Activated CD8-positive, alpha-beta memory T cell treated with anti-CD3 and anti-CD28 coated beads, Interleukin-2, amount 10 ng/mL, durations not matched to agents 7 days and 5 days (primary cell): Measurements from ENCODE around the gene STK16. TPM values are rescaled to one million over a fixed set of nuclear protein-coding genes. Genes with fewer than 3 reads are reported as not detected.

Source experiments
- ATAC-seq: fragments of 150-1000 bp; cut with Tn5 transposase; one replicate; pipeline ENCODE4 v1.10.0; 2021; ENCODE audit warnings: moderate library complexity
- CTCF ChIA-PET: fragments of 350-600 bp; sonication (Branson Sonifier 250); formaldehyde crosslinking; loops from one replicate; lab custom pipeline; 2021; ENCODE audit warnings: antibody characterized with exemption; lab: Charles Lee
- DNase-seq: peaks from one replicate; pipeline ENCODE4 v3.0.0-alpha.2; 2020
- H3K27ac Mint-ChIP-seq: one replicate; pipeline ENCODE4 v1.8.0; 2021; ENCODE audit warnings: mild to moderate bottlenecking, mixed read lengths
- H3K27me3 Mint-ChIP-seq: one replicate; pipeline ENCODE4 v1.8.0; 2021; ENCODE audit warnings: mixed read lengths
- H3K36me3 Mint-ChIP-seq: one replicate; pipeline ENCODE4 v1.8.0; 2021; ENCODE audit warnings: mild to moderate bottlenecking, mixed read lengths
- H3K4me1 Mint-ChIP-seq: one replicate; pipeline ENCODE4 v1.8.0; 2021; ENCODE audit warnings: mixed read lengths
- H3K4me3 Mint-ChIP-seq: one replicate; pipeline ENCODE4 v1.8.0; 2021; ENCODE audit warnings: mild to moderate bottlenecking, moderate library complexity, mixed read lengths
- H3K9me3 Mint-ChIP-seq: one replicate; pipeline ENCODE4 v1.8.0; 2022; ENCODE audit warnings: low read depth, mixed read lengths
- total RNA-seq, 2 experiments: library from RNA; stranded (reverse); gene quantifications; one replicate each; pipeline ENCODE4 v1.2.3, GENCODE V29; 2021

Gene STK16
- total RNA-seq, 2 experiments from 2014 or later = 37.3 to 41.7 TPM

GRCh38 chr2:219290381-219291171 is 45.3 kb downstream of the STK16 start:
- H3K9me3 Mint-ChIP-seq = no peaks in the 10 kb centered on the region
- no peaks in the 10 kb centered on the region for H3K36me3 Mint-ChIP-seq
- peaks cover 11% of the 10 kb centered on the region for H3K4me1 Mint-ChIP-seq
- H3K27ac Mint-ChIP-seq = no peak overlapping the region
- no peak for DNase-seq
- CTCF ChIA-PET = interaction anchor here (1.5 to 8.5 kb wide), 4 partner anchors 9 to 134 kb away, joined by 3 to 260 read pairs (median 78); partner anchors contain the start of genes DNAJB2 and NHEJ1
- no peak overlapping the region for H3K4me3 Mint-ChIP-seq
- no peak for ATAC-seq
- H3K27me3 Mint-ChIP-seq = peaks cover 3% of the 10 kb centered on the region

- Mint-ChIP-seq H3K27ac (no peak overlapping the region), H3K36me3 (no peaks in the 10 kb centered on the region), H3K4me1 (peaks cover 12% of the 10 kb centered on the region), H3K9me3 (no peaks in the 10 kb centered on the region), H3K27me3 (peaks cover 8% of the 10 kb centered on the region), H3K4me3 (no peak overlapping the region)
- ATAC-seq = no peak
- CTCF ChIA-PET = interaction anchor here (1.2 to 8.5 kb wide), 7 partner anchors 9 to 135 kb away, joined by 3 to 260 read pairs (median 4); partner anchors contain the start of genes ABCB6, DNAJB2 and NHEJ1
- DNase-seq = no peak
Measured at GRCh38 chr2:219291394-219291793, 46.1 kb downstream of the STK16 start.

GRCh38 chr2:219291910-219292490 is 46.7 kb downstream of the STK16 start:
- Mint-ChIP-seq H3K27me3 (peaks cover 8% of the 10 kb centered on the region), H3K36me3 (no peaks in the 10 kb centered on the region), H3K4me1 (peaks cover 12% of the 10 kb centered on the region), H3K27ac (no peak overlapping the region), H3K4me3 (no peak overlapping the region), H3K9me3 (no peaks in the 10 kb centered on the region)
- DNase-seq = no peak
- no peak for ATAC-seq
- CTCF ChIA-PET = interaction anchor here (1.1 to 8.5 kb wide), 9 partner anchors 8 to 173 kb away, joined by 3 to 260 read pairs (median 4); partner anchors contain the start of genes ABCB6, DNAJB2 and NHEJ1

GRCh38 chr2:219292616-219293015 is 47.3 kb downstream of the STK16 start:
- DNase-seq (no peak), ATAC-seq (no peak)
- Mint-ChIP-seq H3K4me1 (peaks cover 12% of the 10 kb centered on the region), H3K4me3 (no peak overlapping the region), H3K9me3 (no peaks in the 10 kb centered on the region), H3K36me3 (no peaks in the 10 kb centered on the region), H3K27me3 (peaks cover 8% of the 10 kb centered on the region), H3K27ac (no peak overlapping the region)
- CTCF ChIA-PET = interaction anchor here (1.1 to 8.5 kb wide), 11 partner anchors 7 to 173 kb away, joined by 3 to 260 read pairs (median 4); partner anchors contain the start of genes ABCB6, CNPPD1, DNAJB2 and NHEJ1

- Mint-ChIP-seq H3K27ac (no peak overlapping the region), H3K36me3 (no peaks in the 10 kb centered on the region), H3K4me3 (peak overlapping the region; percentile 70), H3K9me3 (no peaks in the 10 kb centered on the region), H3K4me1 (peaks cover 10% of the 10 kb centered on the region), H3K27me3 (peaks cover 11% of the 10 kb centered on the region)
- ATAC-seq = no peak
- CTCF ChIA-PET = interaction anchor here (0.7 to 8.5 kb wide), 15 partner anchors 14 to 406 kb away, joined by 3 to 260 read pairs (median 4); partner anchors contain the start of genes ANKZF1, ATG9A, CNPPD1 and DNAJB2
- DNase-seq = no peak
Measured at GRCh38 chr2:219293736-219294231, 48.5 kb downstream of the STK16 start.

GRCh38 chr2:219294356-219295351 is 49.4 kb downstream of the STK16 start:
- Mint-ChIP-seq H3K36me3 (no peaks in the 10 kb centered on the region), H3K9me3 (no peaks in the 10 kb centered on the region), H3K27ac (peak overlapping the region; percentile 63), H3K4me3 (peak overlapping the region; percentile 70), H3K4me1 (peaks cover 15% of the 10 kb centered on the region), H3K27me3 (peaks cover 17% of the 10 kb centered on the region)
- DNase-seq = peak; percentile 91
- CTCF ChIA-PET = interaction anchor here (0.6 to 8.5 kb wide), 76 partner anchors 8 to 1226 kb away, joined by 3 to 260 read pairs (median 5); partner anchors contain the start of genes ABCB6, ANKZF1, ATG9A and CFAP65
- peak; percentile 87 for ATAC-seq

GRCh38 chr2:219296142-219296541 is 50.9 kb downstream of the STK16 start:
- Mint-ChIP-seq H3K9me3 (no peaks in the 10 kb centered on the region), H3K27ac (no peak overlapping the region), H3K36me3 (no peaks in the 10 kb centered on the region), H3K4me1 (peaks cover 15% of the 10 kb centered on the region), H3K4me3 (no peak overlapping the region), H3K27me3 (peaks cover 31% of the 10 kb centered on the region)
- DNase-seq (peak; percentile 39), ATAC-seq (no peak)
- CTCF ChIA-PET = interaction anchor here (1.5 to 8.5 kb wide), 22 partner anchors 12 to 241 kb away, joined by 4 to 260 read pairs (median 14); partner anchors contain the start of genes ABCB6, CNPPD1, DNAJB2 and GLB1L

- ATAC-seq (no peak), DNase-seq (peak; percentile 39)
- no peak overlapping the region for H3K27ac Mint-ChIP-seq
- H3K4me1 Mint-ChIP-seq = peaks cover 15% of the 10 kb centered on the region
- peaks cover 35% of the 10 kb centered on the region for H3K27me3 Mint-ChIP-seq
- no peak overlapping the region for H3K4me3 Mint-ChIP-seq
- CTCF ChIA-PET = interaction anchor here (1.3 to 8.5 kb wide), 7 partner anchors 17 to 140 kb away, joined by 4 to 260 read pairs (median 31); partner anchors contain the start of genes CNPPD1, DNAJB2, NHEJ1 and ZFAND2B
- H3K9me3 Mint-ChIP-seq = no peaks in the 10 kb centered on the region
- no peaks in the 10 kb centered on the region for H3K36me3 Mint-ChIP-seq
Measured at GRCh38 chr2:219296631-219297391, 51.5 kb downstream of the STK16 start.

GRCh38 chr2:219297766-219298456 is 52.6 kb downstream of the STK16 start:
- H3K36me3 Mint-ChIP-seq = no peaks in the 10 kb centered on the region
- no peak overlapping the region for H3K4me3 Mint-ChIP-seq
- H3K27me3 Mint-ChIP-seq = peaks cover 41% of the 10 kb centered on the region
- no peak overlapping the region for H3K27ac Mint-ChIP-seq
- DNase-seq (peak; percentile 38), ATAC-seq (no peak)
- H3K9me3 Mint-ChIP-seq = no peaks in the 10 kb centered on the region
- CTCF ChIA-PET = interaction anchor here (0.6 to 4.4 kb wide), 13 partner anchors 19 to 590 kb away, joined by 3 to 32 read pairs (median 4); partner anchors contain the start of genes CNPPD1, DNAJB2 and NHEJ1
- H3K4me1 Mint-ChIP-seq = peaks cover 15% of the 10 kb centered on the region

GRCh38 chr2:219298759-219299371 is 53.6 kb downstream of the STK16 start:
- H3K27ac Mint-ChIP-seq = no peak overlapping the region
- ATAC-seq = peak; percentile 61
- no peaks in the 10 kb centered on the region for H3K9me3 Mint-ChIP-seq
- peak; percentile 91 for DNase-seq
- H3K36me3 Mint-ChIP-seq = no peaks in the 10 kb centered on the region
- CTCF ChIA-PET = interaction anchor here (0.6 to 4.4 kb wide), 22 partner anchors 7 to 269 kb away, joined by 3 to 32 read pairs (median 4); partner anchors contain the start of genes CNPPD1, DNAJB2, NHEJ1 and PTPRN
- H3K4me3 Mint-ChIP-seq = no peak overlapping the region
- H3K4me1 Mint-ChIP-seq = peaks cover 15% of the 10 kb centered on the region
- peaks cover 47% of the 10 kb centered on the region for H3K27me3 Mint-ChIP-seq

- H3K4me3 Mint-ChIP-seq = no peak overlapping the region
- DNase-seq = no peak
- H3K9me3 Mint-ChIP-seq = no peaks in the 10 kb centered on the region
- no peaks in the 10 kb centered on the region for H3K36me3 Mint-ChIP-seq
- no peak overlapping the region for H3K27ac Mint-ChIP-seq
- CTCF ChIA-PET = interaction anchor here (0.6 to 4.4 kb wide), 22 partner anchors 8 to 270 kb away, joined by 3 to 32 read pairs (median 4); partner anchors contain the start of genes CNPPD1, NHEJ1 and PTPRN
- H3K4me1 Mint-ChIP-seq = peaks cover 12% of the 10 kb centered on the region
- ATAC-seq = no peak
- H3K27me3 Mint-ChIP-seq = peaks cover 49% of the 10 kb centered on the region
Measured at GRCh38 chr2:219299372-219299760, 54.1 kb downstream of the STK16 start.
